PFSK-1 (cell line): Measurements from ENCODE around the gene CUX1.

ENCODE experiments used
- POLR2AphosphoS5 ChIP-seq: IDR thresholded peaks from 2 replicates; pipeline ENCODE4 v1.6.1; 2012; ENCODE audit warnings: low read depth, mild to moderate bottlenecking, control low read depth, low read length, moderate library complexity
- TAF1 ChIP-seq: IDR thresholded peaks from 2 replicates; pipeline ENCODE4 v1.6.1; 2012; ENCODE audit warnings: low read length, control low read depth, borderline replicate concordance; ENCODE audit not compliant: insufficient read depth

DNA sequence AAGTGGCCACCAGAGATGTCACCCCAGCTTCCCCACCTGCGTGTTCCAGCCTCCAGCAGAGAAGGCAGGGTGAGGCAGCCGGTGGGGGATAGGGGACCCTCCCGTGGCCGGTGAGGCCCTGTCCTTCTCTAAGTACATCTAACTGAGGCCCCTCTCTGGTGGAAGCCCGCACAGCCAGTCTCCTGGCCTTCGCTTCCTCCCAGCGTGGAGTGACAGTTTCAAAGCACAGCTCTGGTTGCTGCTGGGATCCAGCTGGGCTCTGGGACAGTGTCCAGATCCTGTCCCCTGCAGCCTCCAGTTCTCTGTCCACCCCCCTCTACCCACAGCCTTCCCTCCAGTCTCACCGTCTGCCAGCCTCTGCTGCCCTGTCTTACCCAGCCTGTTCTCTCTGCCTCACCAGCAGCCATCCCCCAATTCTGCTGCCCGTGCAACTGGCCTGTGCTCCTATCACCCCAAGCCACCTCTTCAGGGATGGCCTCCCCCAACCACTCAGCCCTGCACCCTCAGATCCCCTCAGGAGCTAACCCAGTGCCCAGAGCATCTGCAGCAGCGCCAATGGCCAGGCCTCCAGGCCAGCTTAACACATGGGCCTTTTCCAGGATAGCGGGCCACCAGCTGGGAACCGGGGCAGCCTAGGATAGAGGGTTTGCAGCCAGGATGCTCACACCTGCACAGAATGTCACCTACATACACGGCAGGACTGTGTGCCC, 452.9 kb downstream of the CUX1 start:
- TF ChIP-seq TAF1 (no peak), POLR2AphosphoS5 (no peak)
